ENCODE data around the gene USB1.

DNA sequence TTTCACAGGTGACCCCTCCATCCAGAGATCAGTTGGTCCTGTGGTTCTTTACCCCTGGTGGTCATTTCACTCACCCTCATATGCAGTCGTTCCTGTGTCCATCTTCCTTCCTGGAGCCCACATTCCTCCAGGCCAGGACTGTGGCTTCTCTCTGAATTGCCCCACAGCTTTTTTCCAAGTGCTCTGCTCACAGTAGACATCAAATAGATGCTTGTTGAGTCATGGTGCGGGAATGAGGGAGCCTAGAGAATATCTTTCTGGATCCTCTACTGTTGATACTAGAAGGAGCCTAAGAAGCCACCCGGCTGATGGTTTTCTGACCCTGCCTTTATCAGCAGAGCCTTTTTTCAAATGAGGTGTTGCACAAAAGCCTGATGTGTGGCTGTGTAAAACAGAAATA, 10.4 kb downstream of the USB1 start:
- TF ChIP-seq, protein P1, sequence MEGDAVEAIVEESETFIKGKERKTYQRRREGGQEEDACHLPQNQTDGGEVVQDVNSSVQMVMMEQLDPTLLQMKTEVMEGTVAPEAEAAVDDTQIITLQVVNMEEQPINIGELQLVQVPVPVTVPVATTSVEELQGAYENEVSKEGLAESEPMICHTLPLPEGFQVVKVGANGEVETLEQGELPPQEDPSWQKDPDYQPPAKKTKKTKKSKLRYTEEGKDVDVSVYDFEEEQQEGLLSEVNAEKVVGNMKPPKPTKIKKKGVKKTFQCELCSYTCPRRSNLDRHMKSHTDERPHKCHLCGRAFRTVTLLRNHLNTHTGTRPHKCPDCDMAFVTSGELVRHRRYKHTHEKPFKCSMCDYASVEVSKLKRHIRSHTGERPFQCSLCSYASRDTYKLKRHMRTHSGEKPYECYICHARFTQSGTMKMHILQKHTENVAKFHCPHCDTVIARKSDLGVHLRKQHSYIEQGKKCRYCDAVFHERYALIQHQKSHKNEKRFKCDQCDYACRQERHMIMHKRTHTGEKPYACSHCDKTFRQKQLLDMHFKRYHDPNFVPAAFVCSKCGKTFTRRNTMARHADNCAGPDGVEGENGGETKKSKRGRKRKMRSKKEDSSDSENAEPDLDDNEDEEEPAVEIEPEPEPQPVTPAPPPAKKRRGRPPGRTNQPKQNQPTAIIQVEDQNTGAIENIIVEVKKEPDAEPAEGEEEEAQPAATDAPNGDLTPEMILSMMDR (IDR thresholded peaks at IDR 0.05): no peak
- TF ChIP-seq POLR2AphosphoS5 (IDR thresholded peaks at IDR 0.05): no peak
- TF ChIP-seq POLR2A (IDR thresholded peaks at IDR 0.05): no peak

Data from breast epithelium (tissue), 3 donors.